ENCODE results near the gene DHRS3. TPM values are rescaled to one million over a fixed set of nuclear protein-coding genes. Genes with fewer than 3 reads are reported as not detected.

Gene DHRS3
- total and polyA plus RNA-seq, 2 donors (not counting 3 experiments of a cell fraction or from before 2014, with no cell fraction given), result 54.3 to 75.2 TPM

DNA sequence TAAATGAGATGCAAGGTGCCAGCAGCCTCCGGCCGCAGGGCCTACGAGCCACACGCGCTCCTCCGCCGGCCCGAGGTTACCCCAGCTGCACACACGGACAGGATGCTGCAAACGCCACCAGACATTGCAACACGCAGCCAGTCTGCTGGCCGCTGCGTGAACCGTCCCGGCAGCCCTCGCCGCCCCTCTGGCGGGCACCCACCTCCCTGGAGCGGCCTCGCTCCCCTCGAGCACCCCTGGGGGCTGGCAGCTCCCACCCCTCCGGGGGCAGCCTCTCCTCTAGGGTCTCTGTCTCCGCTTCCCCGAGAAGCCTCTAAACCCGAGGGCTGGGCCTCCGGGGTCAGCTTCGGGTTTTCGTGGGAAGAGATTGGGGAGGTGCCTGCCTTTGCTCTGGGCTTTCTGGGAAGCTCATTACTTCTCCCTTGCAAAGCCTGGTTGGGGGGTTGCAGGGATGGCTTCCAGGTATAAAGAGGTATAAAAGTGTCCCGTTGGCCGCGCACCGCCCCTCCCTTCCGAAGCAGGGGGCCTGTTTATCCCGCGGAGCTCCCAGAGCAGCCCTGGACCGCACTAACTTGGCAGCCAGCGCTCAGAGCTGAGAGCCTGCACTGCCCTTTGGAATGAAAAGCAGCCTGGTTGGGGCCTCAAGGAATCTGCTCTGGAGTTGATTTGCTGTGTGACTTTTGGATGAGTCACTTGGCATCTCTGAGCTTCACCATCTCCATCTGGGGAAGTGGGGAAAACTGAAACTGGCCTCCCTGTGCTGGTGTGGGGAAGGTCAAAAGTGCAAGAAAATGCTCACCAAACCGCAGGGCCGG is 21.8 kb downstream of the DHRS3 start:
- no peaks in the 10 kb centered on the region for H3K9me1 ChIP-seq (replicated peaks; ENCODE audit: control insufficient read depth, extremely low read depth, insufficient read depth, low read length)
- no peak overlapping the region for H2AFZ ChIP-seq (ENCODE audit: low read depth, low read length)
- H3K79me2 ChIP-seq (ENCODE audit: control insufficient read depth, insufficient read depth, low read length), result no peaks in the 10 kb centered on the region
- peak overlapping the region; percentile 93 for H3K27ac ChIP-seq (ENCODE audit: insufficient read depth, low read depth, low read length)
- dilution Hi-C loops (cut with MboI; ENCODE audit: extremely low pct_ligation_motif_present, low sequenced_read_pairs) (no loop called here), intact Hi-C loops (cut with micrococcal nuclease) (loop anchor here (1.0 to 5.0 kb wide), 6 partner anchors 8 to 189 kb away; no protein-coding TSS in a partner anchor)
- H3K4me3 ChIP-seq (replicated peaks in 1 of 3; ENCODE audit: insufficient read depth in 1 of 3, low read depth in 1 of 3, low read length in 3 of 3), result no peak overlapping the region
- peak overlapping the region; percentile 85 for H3K9ac ChIP-seq (replicated peaks; ENCODE audit: extremely low read depth, insufficient read depth, low read length)
- CTCF ChIA-PET, result interaction anchor here (0.8 to 2.0 kb wide), 12 partner anchors 10 to 260 kb away, joined by 3 to 16 read pairs (median 4); partner anchors contain the start of gene DHRS3
- peaks cover 0 to 5% of the 10 kb centered on the region in 2 experiments for H3K36me3 ChIP-seq (ENCODE audit: control insufficient read depth in 2 of 2, extremely low read depth in 1 of 2, insufficient read depth in 2 of 2, low read length in 2 of 2)
- H4K20me1 ChIP-seq (replicated peaks; ENCODE audit: control insufficient read depth, extremely low read depth, insufficient read depth, low read length), result no peaks in the 10 kb centered on the region
- FAIRE-seq, result peak; percentile 80
- peak overlapping the region; percentile 35 for H3K4me2 ChIP-seq (ENCODE audit: insufficient read depth, low read length)
- POLR2A ChIA-PET, result interaction anchor here (0.6 to 1.6 kb wide), 3 partner anchors 22 to 667 kb away, joined by 4 to 9 read pairs (median 5); partner anchors contain the start of gene DHRS3
- DNase-seq (ENCODE audit: low read depth, low spot score), result peak; percentile 96
- BruUV-seq (replicated peaks), result TSS peak; percentile 58
- no peaks in the 10 kb centered on the region for H3K9me3 ChIP-seq (replicated peaks; ENCODE audit: control insufficient read depth, insufficient read depth, low read length)
- H3K27me3 ChIP-seq (ENCODE audit: control insufficient read depth in 2 of 2, insufficient read depth in 2 of 2, low read length in 2 of 2), result no peaks in the 10 kb centered on the region
- peaks cover 28% of the 10 kb centered on the region for H3K4me1 ChIP-seq (ENCODE audit: control insufficient read depth, extremely low read depth, insufficient read depth, low read length)
- TF ChIP-seq, protein P1, sequence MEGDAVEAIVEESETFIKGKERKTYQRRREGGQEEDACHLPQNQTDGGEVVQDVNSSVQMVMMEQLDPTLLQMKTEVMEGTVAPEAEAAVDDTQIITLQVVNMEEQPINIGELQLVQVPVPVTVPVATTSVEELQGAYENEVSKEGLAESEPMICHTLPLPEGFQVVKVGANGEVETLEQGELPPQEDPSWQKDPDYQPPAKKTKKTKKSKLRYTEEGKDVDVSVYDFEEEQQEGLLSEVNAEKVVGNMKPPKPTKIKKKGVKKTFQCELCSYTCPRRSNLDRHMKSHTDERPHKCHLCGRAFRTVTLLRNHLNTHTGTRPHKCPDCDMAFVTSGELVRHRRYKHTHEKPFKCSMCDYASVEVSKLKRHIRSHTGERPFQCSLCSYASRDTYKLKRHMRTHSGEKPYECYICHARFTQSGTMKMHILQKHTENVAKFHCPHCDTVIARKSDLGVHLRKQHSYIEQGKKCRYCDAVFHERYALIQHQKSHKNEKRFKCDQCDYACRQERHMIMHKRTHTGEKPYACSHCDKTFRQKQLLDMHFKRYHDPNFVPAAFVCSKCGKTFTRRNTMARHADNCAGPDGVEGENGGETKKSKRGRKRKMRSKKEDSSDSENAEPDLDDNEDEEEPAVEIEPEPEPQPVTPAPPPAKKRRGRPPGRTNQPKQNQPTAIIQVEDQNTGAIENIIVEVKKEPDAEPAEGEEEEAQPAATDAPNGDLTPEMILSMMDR (IDR thresholded peaks at IDR 0.05; ENCODE audit: extremely low read depth in 1 of 2, insufficient read depth in 1 of 2, low read depth in 1 of 2, low read length in 2 of 2), result no peak
- TF ChIP-seq FOS (IDR thresholded peaks at IDR 0.05; ENCODE audit: borderline replicate concordance, insufficient read depth, low read length) (peak; percentile 41), POLR2AphosphoS5 (IDR thresholded peaks at IDR 0.05; ENCODE audit: insufficient read depth, low read depth, low read length) (peak; percentile 63), EZH2 (IDR thresholded peaks at IDR 0.05; ENCODE audit: borderline replicate concordance, low read depth, low read length, severe bottlenecking) (no peak), POLR2A (IDR thresholded peaks at IDR 0.05; ENCODE audit: low read depth, low read length) (peak; percentile 12), GATA2 (IDR thresholded peaks at IDR 0.05; ENCODE audit: insufficient read depth, insufficient read length, low read depth, low read length) (peak; percentile 14)
- TF ChIP-seq, protein P2, sequence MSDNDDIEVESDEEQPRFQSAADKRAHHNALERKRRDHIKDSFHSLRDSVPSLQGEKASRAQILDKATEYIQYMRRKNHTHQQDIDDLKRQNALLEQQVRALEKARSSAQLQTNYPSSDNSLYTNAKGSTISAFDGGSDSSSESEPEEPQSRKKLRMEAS (IDR thresholded peaks at IDR 0.05; ENCODE audit: insufficient read depth, insufficient read length), result peak; percentile 35
